ENCODE data around the gene PSMD14. TPM values are rescaled to one million over a fixed set of nuclear protein-coding genes. Genes with fewer than 3 reads are reported as not detected.
"Not testable (repeated sequence)": the region's sequence is repeated elsewhere in the genome, so short reads cannot be mapped to it uniquely, and the experiment has no call there.

PSMD14 gene
- total RNA-seq, 1 donor from 2014 or later = 36.0 TPM

DNA sequence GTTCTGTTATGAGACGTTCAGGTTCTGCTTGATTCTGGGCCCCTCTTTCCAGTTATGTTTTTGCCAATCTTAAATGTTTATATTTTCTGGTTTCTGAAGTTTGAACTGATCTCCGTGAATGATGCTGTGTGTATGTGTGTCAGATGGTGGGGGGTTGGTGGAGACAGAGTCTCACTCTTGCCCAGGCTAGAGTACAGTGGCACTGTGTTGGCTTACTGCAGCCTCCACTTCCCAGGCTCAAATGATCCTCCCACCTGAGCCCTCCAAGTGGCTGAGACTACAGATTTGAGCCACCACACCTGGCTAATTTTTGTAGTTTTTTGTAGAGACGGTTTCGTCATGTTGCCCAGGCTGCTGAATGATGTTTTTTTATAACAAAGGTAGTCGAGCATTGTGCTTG, 45.9 kb downstream of the PSMD14 start:
- H3K9me3 ChIP-seq (ENCODE audit: control insufficient read depth in 3 of 3, low read length in 3 of 3) = no peaks in the 10 kb centered on the region
- no peak overlapping the region for H3K9ac ChIP-seq (ENCODE audit: low read depth in 1 of 3, low read length in 3 of 3)
- H3K27me3 ChIP-seq (ENCODE audit: control insufficient read depth in 3 of 3, insufficient read depth in 3 of 3, low read length in 3 of 3) = no peaks in the 10 kb centered on the region
- no peak overlapping the region for H3K27ac ChIP-seq (ENCODE audit: low read depth, low read length)
- H3K36me3 ChIP-seq (ENCODE audit: control insufficient read depth in 3 of 3, insufficient read depth in 3 of 3, low read length in 3 of 3) = no peaks in the 10 kb centered on the region
- no peak overlapping the region for H3K4me3 ChIP-seq (ENCODE audit: low read length in 3 of 3)
- peaks cover 0 to 3% (median 0%) of the 10 kb centered on the region in 3 donors for H3K4me1 ChIP-seq (ENCODE audit: control insufficient read depth in 3 of 3, insufficient read depth in 3 of 3, low read length in 3 of 3)

DNA sequence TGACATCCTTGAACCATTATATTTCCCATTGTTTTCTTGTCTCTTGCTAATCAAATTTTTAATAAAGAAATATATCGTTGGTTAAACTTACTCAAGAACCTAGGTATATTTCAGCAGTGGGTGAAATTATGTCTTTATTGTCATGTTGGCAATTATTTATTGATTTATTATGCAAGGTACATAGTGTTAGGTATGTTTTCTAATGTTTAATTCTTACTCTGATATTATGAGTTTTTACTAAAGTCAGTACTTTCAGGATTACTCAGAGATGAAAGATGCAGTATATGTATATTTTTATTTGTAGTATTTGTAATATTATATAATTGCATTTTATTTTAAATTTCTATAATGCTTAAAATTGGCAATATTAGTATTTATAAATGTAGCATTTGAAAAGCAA, 46.9 kb downstream of the PSMD14 start:
- Histone ChIP-seq H3K9ac (ENCODE audit: low read depth in 1 of 3, low read length in 3 of 3) (no peak overlapping the region), H3K9me3 (ENCODE audit: control insufficient read depth in 3 of 3, low read length in 3 of 3) (no peaks in the 10 kb centered on the region), H3K4me3 (ENCODE audit: low read length in 3 of 3) (no peak overlapping the region), H3K4me1 (ENCODE audit: control insufficient read depth in 3 of 3, insufficient read depth in 3 of 3, low read length in 3 of 3) (no peaks in the 10 kb centered on the region), H3K27ac (ENCODE audit: low read depth, low read length) (no peak overlapping the region), H3K27me3 (ENCODE audit: control insufficient read depth in 3 of 3, insufficient read depth in 3 of 3, low read length in 3 of 3) (no peaks in the 10 kb centered on the region), H3K36me3 (ENCODE audit: control insufficient read depth in 3 of 3, insufficient read depth in 3 of 3, low read length in 3 of 3) (no peaks in the 10 kb centered on the region)

GRCh38 chr2:161355983-161356382, 47.8 kb downstream of the PSMD14 start:
- no peak overlapping the region for H3K4me3 ChIP-seq (ENCODE audit: low read length in 3 of 3)
- H3K4me1 ChIP-seq (ENCODE audit: control insufficient read depth in 3 of 3, insufficient read depth in 3 of 3, low read length in 3 of 3) = no peaks in the 10 kb centered on the region
- H3K9ac ChIP-seq (ENCODE audit: low read depth in 1 of 3, low read length in 3 of 3) = no peak overlapping the region
- no peak overlapping the region for H3K27ac ChIP-seq (ENCODE audit: low read depth, low read length)
- no peaks in the 10 kb centered on the region for H3K36me3 ChIP-seq (ENCODE audit: control insufficient read depth in 3 of 3, insufficient read depth in 3 of 3, low read length in 3 of 3)
- no peaks in the 10 kb centered on the region for H3K9me3 ChIP-seq (ENCODE audit: control insufficient read depth in 3 of 3, low read length in 3 of 3)
- H3K27me3 ChIP-seq (ENCODE audit: control insufficient read depth in 3 of 3, insufficient read depth in 3 of 3, low read length in 3 of 3) = no peaks in the 10 kb centered on the region

DNA sequence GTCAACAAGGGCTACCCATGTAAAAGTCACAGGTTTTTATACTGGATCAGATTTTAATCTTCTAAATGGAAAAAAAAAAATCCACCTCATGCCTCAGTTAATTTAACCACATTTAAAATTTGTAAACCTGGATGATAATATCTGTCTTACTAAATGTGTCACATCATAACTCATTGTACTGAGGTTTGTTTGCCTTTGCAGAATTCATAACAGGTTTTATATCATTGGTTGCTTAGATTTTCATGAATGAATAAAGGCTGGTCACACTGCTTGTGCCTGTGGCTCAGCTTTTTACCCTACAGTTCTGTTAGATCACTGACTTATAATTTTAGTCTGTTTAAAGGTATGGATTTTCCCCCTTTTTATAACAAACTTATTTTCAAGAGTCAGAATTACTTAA, 48.9 kb downstream of the PSMD14 start:
- Histone ChIP-seq H3K4me3 (ENCODE audit: low read length in 3 of 3) (no peak overlapping the region), H3K4me1 (ENCODE audit: control insufficient read depth in 3 of 3, insufficient read depth in 3 of 3, low read length in 3 of 3) (no peaks in the 10 kb centered on the region), H3K9ac (ENCODE audit: low read depth in 1 of 3, low read length in 3 of 3) (no peak overlapping the region), H3K27me3 (ENCODE audit: control insufficient read depth in 3 of 3, insufficient read depth in 3 of 3, low read length in 3 of 3) (no peaks in the 10 kb centered on the region), H3K36me3 (ENCODE audit: control insufficient read depth in 3 of 3, insufficient read depth in 3 of 3, low read length in 3 of 3) (no peaks in the 10 kb centered on the region), H3K9me3 (ENCODE audit: control insufficient read depth in 3 of 3, low read length in 3 of 3) (no peaks in the 10 kb centered on the region), H3K27ac (ENCODE audit: low read depth, low read length) (no peak overlapping the region)

DNA sequence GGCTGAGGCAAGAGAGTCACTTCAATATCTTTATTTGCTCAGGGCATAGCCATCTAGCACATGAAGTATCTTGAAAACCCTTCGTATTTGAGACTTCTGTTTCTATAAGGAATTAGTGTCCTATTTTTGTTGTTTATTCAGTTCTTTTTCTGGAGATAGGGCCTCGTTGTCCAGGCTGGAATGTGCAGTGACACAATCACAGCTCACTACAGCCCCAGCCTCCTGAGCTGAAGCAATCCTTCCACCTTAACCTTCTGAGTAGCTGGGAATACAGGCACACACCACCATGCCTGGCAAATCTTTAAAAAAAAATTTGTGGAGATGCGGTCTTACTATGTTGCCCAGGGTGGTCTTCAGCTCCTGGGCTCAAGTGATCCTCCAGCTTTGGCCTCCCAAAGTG, 50.6 kb downstream of the PSMD14 start:
- no peaks in the 10 kb centered on the region for H3K4me1 ChIP-seq (ENCODE audit: control insufficient read depth in 3 of 3, insufficient read depth in 3 of 3, low read length in 3 of 3)
- no peak overlapping the region for H3K27ac ChIP-seq (ENCODE audit: low read depth, low read length)
- no peaks in the 10 kb centered on the region for H3K27me3 ChIP-seq (ENCODE audit: control insufficient read depth in 3 of 3, insufficient read depth in 3 of 3, low read length in 3 of 3)
- H3K36me3 ChIP-seq (ENCODE audit: control insufficient read depth in 3 of 3, insufficient read depth in 3 of 3, low read length in 3 of 3) = no peaks in the 10 kb centered on the region
- no peak overlapping the region for H3K4me3 ChIP-seq (ENCODE audit: low read length in 3 of 3)
- H3K9ac ChIP-seq (ENCODE audit: low read depth in 1 of 3, low read length in 3 of 3) = no peak overlapping the region
- peaks cover 0 to 3% (median 0%) of the 10 kb centered on the region in 3 donors for H3K9me3 ChIP-seq (ENCODE audit: control insufficient read depth in 3 of 3, low read length in 3 of 3)

DNA sequence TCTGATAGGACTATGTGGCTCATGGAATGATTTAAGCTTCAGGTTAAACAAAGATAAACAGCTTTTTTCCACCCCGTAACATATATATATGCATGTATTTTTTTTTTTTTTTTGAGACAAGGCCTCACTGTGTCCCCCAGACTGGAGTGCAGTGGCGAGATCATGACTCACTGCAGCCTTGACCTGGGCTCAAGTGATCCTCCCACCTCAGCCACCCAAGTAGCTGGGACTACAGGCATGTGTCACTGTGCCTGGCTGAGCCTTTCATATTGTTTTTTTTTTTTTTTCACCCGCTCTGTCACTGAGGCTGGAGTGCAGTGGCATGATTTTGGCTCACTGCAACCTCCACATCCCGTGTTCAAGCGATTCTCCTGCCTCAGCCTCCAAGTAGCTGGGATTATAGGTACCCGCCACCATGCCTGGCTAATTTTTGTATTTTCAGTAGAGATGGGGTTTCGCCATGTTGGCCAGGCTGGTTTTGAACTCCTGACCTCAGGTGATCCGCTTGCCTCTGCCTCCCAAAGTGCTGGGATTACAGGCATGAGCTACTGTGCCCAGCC, 52.0 kb downstream of the PSMD14 start:
- not testable (repeated sequence) for H3K4me3 ChIP-seq (ENCODE audit: low read length in 3 of 3); H3K27ac ChIP-seq (ENCODE audit: low read depth, low read length); H3K27me3 ChIP-seq (ENCODE audit: control insufficient read depth in 3 of 3, insufficient read depth in 3 of 3, low read length in 3 of 3); H3K9me3 ChIP-seq (ENCODE audit: control insufficient read depth in 3 of 3, low read length in 3 of 3); H3K36me3 ChIP-seq (ENCODE audit: control insufficient read depth in 3 of 3, insufficient read depth in 3 of 3, low read length in 3 of 3); H3K9ac ChIP-seq (ENCODE audit: low read depth in 1 of 3, low read length in 3 of 3); H3K4me1 ChIP-seq (ENCODE audit: control insufficient read depth in 3 of 3, insufficient read depth in 3 of 3, low read length in 3 of 3)

DNA sequence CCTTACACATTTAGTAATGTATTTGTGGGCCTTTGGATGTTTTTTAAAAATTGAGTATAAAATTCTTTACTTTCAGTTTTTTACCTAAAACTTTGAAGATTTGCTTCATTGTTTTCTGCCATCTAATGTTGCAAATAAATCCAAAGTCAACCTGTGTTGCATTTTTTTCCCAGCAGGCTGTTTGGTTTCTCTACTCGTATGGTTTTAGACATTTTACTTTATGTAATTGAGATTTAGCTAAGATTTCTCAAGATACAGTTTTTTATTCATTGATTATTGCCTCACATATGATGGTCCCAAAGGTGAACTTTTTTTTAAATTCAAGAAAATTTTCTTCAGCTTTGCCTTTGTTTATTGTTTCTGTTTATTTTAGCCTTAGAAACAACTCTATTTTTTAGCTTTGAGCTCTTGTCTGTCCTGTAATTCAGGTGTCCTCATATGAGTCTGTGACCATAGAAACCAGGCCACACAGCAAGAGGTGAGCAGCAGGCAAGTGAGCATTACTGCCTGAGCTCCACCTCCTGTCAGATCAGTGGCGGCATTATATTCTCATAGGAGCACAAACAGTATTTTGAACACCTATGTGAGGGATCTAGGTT, 54.4 kb downstream of the PSMD14 start:
- H3K36me3 ChIP-seq (ENCODE audit: control insufficient read depth in 3 of 3, insufficient read depth in 3 of 3, low read length in 3 of 3) = peaks cover 0 to 2% (median 0%) of the 10 kb centered on the region in 3 donors
- H3K27me3 ChIP-seq (ENCODE audit: control insufficient read depth in 3 of 3, insufficient read depth in 3 of 3, low read length in 3 of 3) = no peaks in the 10 kb centered on the region
- no peak overlapping the region for H3K4me3 ChIP-seq (ENCODE audit: low read length in 3 of 3)
- no peak overlapping the region for H3K27ac ChIP-seq (ENCODE audit: low read depth, low read length)
- H3K9ac ChIP-seq (ENCODE audit: low read depth in 1 of 3, low read length in 3 of 3) = no peak overlapping the region
- H3K9me3 ChIP-seq (ENCODE audit: control insufficient read depth in 3 of 3, low read length in 3 of 3) = peaks cover 0 to 3% (median 0%) of the 10 kb centered on the region in 3 donors
- H3K4me1 ChIP-seq (ENCODE audit: control insufficient read depth in 3 of 3, insufficient read depth in 3 of 3, low read length in 3 of 3) = no peaks in the 10 kb centered on the region

GRCh38 chr2:161367675-161368074, 59.5 kb downstream of the PSMD14 start:
- Histone ChIP-seq H3K9me3 (ENCODE audit: control insufficient read depth in 3 of 3, low read length in 3 of 3) (peaks cover 0 to 3% (median 0%) of the 10 kb centered on the region in 3 donors), H3K27ac (ENCODE audit: low read depth, low read length) (no peak overlapping the region), H3K4me3 (ENCODE audit: low read length in 3 of 3) (no peak overlapping the region), H3K4me1 (ENCODE audit: control insufficient read depth in 3 of 3, insufficient read depth in 3 of 3, low read length in 3 of 3) (no peaks in the 10 kb centered on the region), H3K9ac (ENCODE audit: low read depth in 1 of 3, low read length in 3 of 3) (no peak overlapping the region), H3K27me3 (ENCODE audit: control insufficient read depth in 3 of 3, insufficient read depth in 3 of 3, low read length in 3 of 3) (no peaks in the 10 kb centered on the region), H3K36me3 (ENCODE audit: control insufficient read depth in 3 of 3, insufficient read depth in 3 of 3, low read length in 3 of 3) (peaks cover 3 to 9% (median 7%) of the 10 kb centered on the region in 3 donors)

DNA sequence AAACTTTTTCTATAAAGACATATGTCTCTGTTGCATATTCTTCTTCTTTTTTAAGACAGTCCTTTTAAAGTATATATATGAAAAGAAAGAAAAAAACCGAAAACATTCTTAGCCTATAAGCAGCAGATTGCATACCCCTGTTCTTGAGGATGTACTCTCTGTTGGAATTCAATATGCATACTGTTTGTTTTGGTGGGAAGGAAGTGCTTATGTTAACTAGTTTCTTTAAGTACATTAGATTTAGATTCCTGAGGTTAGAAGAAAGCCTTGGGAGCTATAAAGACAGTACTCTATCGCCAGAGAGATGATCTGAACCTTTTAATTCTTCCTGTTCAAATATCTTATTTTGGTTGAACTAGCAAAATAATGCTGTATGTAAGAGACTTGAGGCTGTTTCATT, 61.1 kb downstream of the PSMD14 start:
- Histone ChIP-seq H3K4me3 (ENCODE audit: low read length in 3 of 3) (no peak overlapping the region), H3K36me3 (ENCODE audit: control insufficient read depth in 3 of 3, insufficient read depth in 3 of 3, low read length in 3 of 3) (peaks cover 3 to 9% (median 7%) of the 10 kb centered on the region in 3 donors)

GRCh38 chr2:161370981-161371380, 62.8 kb downstream of the PSMD14 start:
- no peaks in the 10 kb centered on the region for H3K27me3 ChIP-seq (ENCODE audit: control insufficient read depth in 3 of 3, insufficient read depth in 3 of 3, low read length in 3 of 3)
- no peak overlapping the region for H3K9ac ChIP-seq (ENCODE audit: low read depth in 1 of 3, low read length in 3 of 3)
- H3K36me3 ChIP-seq (ENCODE audit: control insufficient read depth in 3 of 3, insufficient read depth in 3 of 3, low read length in 3 of 3) = peaks cover 3 to 9% (median 7%) of the 10 kb centered on the region in 3 donors
- no peaks in the 10 kb centered on the region for H3K4me1 ChIP-seq (ENCODE audit: control insufficient read depth in 3 of 3, insufficient read depth in 3 of 3, low read length in 3 of 3)
- H3K4me3 ChIP-seq (ENCODE audit: low read length in 3 of 3) = no peak overlapping the region
- H3K27ac ChIP-seq (ENCODE audit: low read depth, low read length) = no peak overlapping the region
- H3K9me3 ChIP-seq (ENCODE audit: control insufficient read depth in 3 of 3, low read length in 3 of 3) = no peaks in the 10 kb centered on the region

More for the DNA sequence above, 61.1 kb downstream of the PSMD14 start:
- Histone ChIP-seq H3K27ac (ENCODE audit: low read depth, low read length) (no peak overlapping the region), H3K4me1 (ENCODE audit: control insufficient read depth in 3 of 3, insufficient read depth in 3 of 3, low read length in 3 of 3) (no peaks in the 10 kb centered on the region), H3K9ac (ENCODE audit: low read depth in 1 of 3, low read length in 3 of 3) (no peak overlapping the region), H3K9me3 (ENCODE audit: control insufficient read depth in 3 of 3, low read length in 3 of 3) (no peaks in the 10 kb centered on the region), H3K27me3 (ENCODE audit: control insufficient read depth in 3 of 3, insufficient read depth in 3 of 3, low read length in 3 of 3) (no peaks in the 10 kb centered on the region)
